Naive thymus-derived CD4-positive, alpha-beta T cell (primary cell): ENCODE data around the gene CRTC3. TPM values are rescaled to one million over a fixed set of nuclear protein-coding genes. Genes with fewer than 3 reads are reported as not detected.

Source experiments
- ATAC-seq: fragments of 150-1000 bp; cut with Tn5 transposase; 2 replicates; pipeline ENCODE4 v1.10.0; 2021; ENCODE audit warnings: mild to moderate bottlenecking, moderate library complexity
- CTCF ChIA-PET: fragments of 350-600 bp; sonication (Branson Sonifier 250); formaldehyde crosslinking; loops from one replicate; lab custom pipeline; 2021; ENCODE audit warnings: antibody characterized with exemption; lab: Charles Lee
- POLR2A ChIA-PET: fragments of 350-600 bp; sonication (Branson Sonifier 250); formaldehyde crosslinking; loops from one replicate; lab custom pipeline; 2021; ENCODE audit warnings: antibody characterized with exemption, inconsistent platforms; lab: Charles Lee
- DNase-seq, 9 donors: peaks; one replicate each; pipeline versions ENCODE4 v3.0.0 to v3.0.0-alpha.2; 2020 to 2022; ENCODE audit warnings: mixed read lengths in 1 of 9
- H3K27ac ChIP-seq: one replicate; pipeline ENCODE4 v1.7.0; 2013; ENCODE audit warnings: mild to moderate bottlenecking, low read depth, low read length, moderate library complexity
- H3K27me3 ChIP-seq, 2 donors: one replicate each; pipeline ENCODE4 v1.7.0; 2013; ENCODE audit warnings: low read length in 2 of 2, mild to moderate bottlenecking in 2 of 2, moderate library complexity in 2 of 2; ENCODE audit not compliant: control insufficient read depth in 2 of 2, insufficient read depth in 2 of 2
- H3K36me3 ChIP-seq, 3 experiments: 1 replicate in 2 of 3; 2 replicates in 1 of 3; pipeline ENCODE4 v1.7.0; 2013; ENCODE audit warnings: low read length in 3 of 3, mild to moderate bottlenecking in 3 of 3, moderate library complexity in 1 of 3; ENCODE audit not compliant: insufficient read depth in 3 of 3, control insufficient read depth in 2 of 3
- H3K4me1 ChIP-seq, 2 donors: one replicate each; pipeline ENCODE4 v1.7.0; 2013; ENCODE audit warnings: low read length in 2 of 2, mild to moderate bottlenecking in 2 of 2, moderate library complexity in 1 of 2; ENCODE audit not compliant: control insufficient read depth in 2 of 2, insufficient read depth in 2 of 2
- H3K4me3 ChIP-seq: 2 replicates; pipeline ENCODE4 v1.7.0; 2013; ENCODE audit warnings: mild to moderate bottlenecking, low read length
- H3K9me3 ChIP-seq, 3 experiments: 1 replicate in 2 of 3; 2 replicates in 1 of 3; pipeline ENCODE4 v1.7.0; 2013; ENCODE audit warnings: low read length in 3 of 3; ENCODE audit not compliant: control insufficient read depth in 2 of 3
- H3K27ac Mint-ChIP-seq, 9 donors: one replicate each; pipeline ENCODE4 v1.8.0; 2020 to 2022; ENCODE audit warnings: mixed read lengths in 9 of 9, mild to moderate bottlenecking in 8 of 9, moderate library complexity in 5 of 9, inconsistent platforms in 2 of 9
- H3K27me3 Mint-ChIP-seq, 5 donors: one replicate each; pipeline ENCODE4 v1.8.0; 2021 to 2022; ENCODE audit warnings: mixed read lengths in 5 of 5, mild to moderate bottlenecking in 1 of 5
- H3K36me3 Mint-ChIP-seq, 5 donors: one replicate each; pipeline ENCODE4 v1.8.0; 2020 to 2022; ENCODE audit warnings: mixed read lengths in 5 of 5, mild to moderate bottlenecking in 3 of 5, inconsistent platforms in 1 of 5
- H3K4me1 Mint-ChIP-seq, 7 donors: one replicate each; pipeline ENCODE4 v1.8.0; 2020 to 2022; ENCODE audit warnings: mixed read lengths in 7 of 7, mild to moderate bottlenecking in 3 of 7, inconsistent platforms in 1 of 7
- H3K4me3 Mint-ChIP-seq, 10 donors: one replicate each; pipeline ENCODE4 v1.8.0; 2020 to 2022; ENCODE audit warnings: mild to moderate bottlenecking in 10 of 10, mixed read lengths in 10 of 10, moderate library complexity in 6 of 10, inconsistent platforms in 2 of 10
- H3K9me3 Mint-ChIP-seq, 11 donors: one replicate each; pipeline ENCODE4 v1.8.0; 2020 to 2022; ENCODE audit warnings: mixed read lengths in 11 of 11, mild to moderate bottlenecking in 4 of 11, inconsistent platforms in 1 of 11, moderate library complexity in 1 of 11
- intact Hi-C, 2 donors: fragments of 100-400 bp; cut with micrococcal nuclease; formaldehyde crosslinking; loops; one replicate each; pipeline ENCODE4 v1.15.1; 2023
- polyA plus RNA-seq, 2 donors: library from polyadenylated mRNA; unstranded; fragments of 300-500 nt; fragmentation: Illumina TruSeq; gene quantifications; one replicate each; pipeline ENCODE4 v1.2.3, GENCODE V29; 2021
- total RNA-seq, 6 experiments: library from RNA in 5 of 6; stranded (reverse) in 5 of 6; gene quantifications; 1 replicate in 5 of 6; 2 replicates in 1 of 6; pipeline ENCODE4 v1.2.3 and lab custom pipeline; 2021 to 2026

The CRTC3 gene
- total and polyA plus RNA-seq, 7 experiments from 2014 or later: 40.5 to 132 (median 106) TPM

DNA sequence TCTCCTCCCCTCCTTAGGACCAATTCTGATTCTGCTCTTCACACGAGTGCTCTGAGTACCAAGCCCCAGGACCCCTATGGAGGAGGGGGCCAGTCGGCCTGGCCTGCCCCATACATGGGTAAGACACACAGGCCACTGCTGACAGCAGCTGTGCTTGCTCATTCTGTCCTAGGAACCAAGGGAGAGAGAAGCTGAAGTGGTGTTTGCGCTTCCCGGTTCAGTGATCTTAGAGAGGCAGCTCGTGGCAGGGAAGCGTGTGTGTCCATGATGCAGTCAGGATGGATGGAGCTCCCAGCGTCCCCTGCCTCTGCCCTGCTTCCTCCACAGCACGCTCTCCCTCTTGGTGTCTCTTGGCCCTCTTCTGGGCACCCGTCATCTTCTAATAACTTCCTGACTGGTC lies 77.6 kb downstream of the CRTC3 start:
- Mint-ChIP-seq H3K9me3 (peaks cover 0 to 1% (median 0%) of the 10 kb centered on the region in 11 donors), H3K36me3 (peaks cover 20 to 56% (median 36%) of the 10 kb centered on the region in 5 donors), H3K27ac (peak overlapping the region in 8 of 9 donors; percentile 10 to 85 (median 38)), H3K27me3 (no peaks in the 10 kb centered on the region), H3K4me1 (peaks cover 21 to 66% (median 45%) of the 10 kb centered on the region in 7 donors), H3K4me3 (no peak overlapping the region)
- Histone ChIP-seq H3K36me3 (peaks cover 0 to 54% (median 4%) of the 10 kb centered on the region in 3 experiments), H3K27me3 (no peaks in the 10 kb centered on the region), H3K4me3 (no peak overlapping the region), H3K9me3 (no peaks in the 10 kb centered on the region), H3K27ac (no peak overlapping the region), H3K4me1 (peaks cover 0 to 11% of the 10 kb centered on the region in 2 donors)
- no peak for DNase-seq
- intact Hi-C loops: no loop called here
- no peak for ATAC-seq
- POLR2A ChIA-PET: interaction anchor here (0.8 to 1.5 kb wide), 2 partner anchors 9 to 70 kb away, joined by 3 to 4 read pairs; no protein-coding TSS in a partner anchor
- CTCF ChIA-PET: interaction anchor here (0.6 to 1.2 kb wide), 2 partner anchors 11 to 73 kb away, joined by 3 read pairs; no protein-coding TSS in a partner anchor

- Histone ChIP-seq H3K4me3 (no peak overlapping the region), H3K36me3 (peaks cover 0 to 59% (median 4%) of the 10 kb centered on the region in 3 experiments), H3K9me3 (no peaks in the 10 kb centered on the region), H3K4me1 (peaks cover 0 to 3% of the 10 kb centered on the region in 2 donors), H3K27ac (no peak overlapping the region), H3K27me3 (no peaks in the 10 kb centered on the region)
- intact Hi-C loops: no loop called here
- Mint-ChIP-seq H3K36me3 (peaks cover 20 to 52% (median 32%) of the 10 kb centered on the region in 5 donors), H3K27me3 (no peaks in the 10 kb centered on the region), H3K9me3 (peaks cover 0 to 1% (median 0%) of the 10 kb centered on the region in 11 donors), H3K4me3 (no peak overlapping the region), H3K27ac (peak overlapping the region in 8 of 9 donors; percentile 8 to 92 (median 64)), H3K4me1 (peaks cover 19 to 60% (median 47%) of the 10 kb centered on the region in 7 donors)
- no peak for DNase-seq
- no peak for ATAC-seq
- ChIA-PET POLR2A (interaction anchor here (0.7 to 1.3 kb wide), 2 partner anchors 11 to 514 kb away, joined by 3 to 6 read pairs; no protein-coding TSS in a partner anchor), CTCF (interaction anchor here (0.9 to 2.0 kb wide), 2 partner anchors 48 to 290 kb away, joined by 3 to 4 read pairs; no protein-coding TSS in a partner anchor)
Measured at GRCh38 chr15:90609242-90610180, 79.8 kb downstream of the CRTC3 start.

- Mint-ChIP-seq H3K27me3 (no peaks in the 10 kb centered on the region), H3K27ac (peak overlapping the region in 2 of 9 donors; percentile 34 to 45), H3K36me3 (peaks cover 20 to 52% (median 32%) of the 10 kb centered on the region in 5 donors), H3K4me3 (no peak overlapping the region), H3K4me1 (peaks cover 20 to 62% (median 46%) of the 10 kb centered on the region in 7 donors), H3K9me3 (peaks cover 0 to 1% (median 0%) of the 10 kb centered on the region in 11 donors)
- DNase-seq: no peak
- Histone ChIP-seq H3K4me1 (peaks cover 0 to 3% of the 10 kb centered on the region in 2 donors), H3K9me3 (no peaks in the 10 kb centered on the region), H3K4me3 (no peak overlapping the region), H3K27ac (no peak overlapping the region), H3K27me3 (no peaks in the 10 kb centered on the region), H3K36me3 (peaks cover 0 to 59% (median 4%) of the 10 kb centered on the region in 3 experiments)
- CTCF ChIA-PET: interaction anchor here (0.9 to 2.0 kb wide), 2 partner anchors 49 to 290 kb away, joined by 3 to 4 read pairs; no protein-coding TSS in a partner anchor
- intact Hi-C loops: no loop called here
- POLR2A ChIA-PET: no interaction called here
- no peak for ATAC-seq
Measured at GRCh38 chr15:90610190-90610589, 80.5 kb downstream of the CRTC3 start.

DNA sequence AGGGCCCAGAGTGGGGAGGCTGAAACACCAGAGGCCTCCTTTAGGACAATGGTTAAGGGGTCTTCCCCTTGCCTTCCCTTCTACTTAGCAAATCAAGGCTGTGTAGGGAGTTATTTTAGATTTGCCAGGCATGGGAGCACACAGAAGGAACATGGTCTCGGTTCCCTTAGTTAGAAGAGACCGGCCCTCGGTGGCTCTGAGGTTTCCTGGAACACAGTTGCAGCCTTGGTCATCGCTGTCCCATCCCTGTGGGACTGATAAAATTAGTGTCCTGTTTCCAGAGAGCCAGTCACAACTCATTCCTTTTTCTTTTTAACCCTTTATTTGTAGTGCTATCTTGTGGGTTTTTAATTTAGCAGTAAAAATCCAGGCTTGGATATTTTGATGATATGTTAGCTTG lies 81.4 kb downstream of the CRTC3 start:
- Histone ChIP-seq H3K36me3 (peaks cover 0 to 59% (median 0%) of the 10 kb centered on the region in 3 experiments), H3K4me1 (peaks cover 0 to 3% of the 10 kb centered on the region in 2 donors), H3K27me3 (no peaks in the 10 kb centered on the region), H3K4me3 (no peak overlapping the region), H3K27ac (no peak overlapping the region), H3K9me3 (no peaks in the 10 kb centered on the region)
- Mint-ChIP-seq H3K4me1 (peaks cover 20 to 57% (median 46%) of the 10 kb centered on the region in 7 donors), H3K27me3 (no peaks in the 10 kb centered on the region), H3K9me3 (no peaks in the 10 kb centered on the region), H3K4me3 (no peak overlapping the region), H3K27ac (peak overlapping the region in 5 of 9 donors; percentile 25 to 88 (median 60)), H3K36me3 (peaks cover 17 to 49% (median 30%) of the 10 kb centered on the region in 5 donors)
- CTCF ChIA-PET: no interaction called here
- POLR2A ChIA-PET: interaction anchor here (0.6 kb wide), 1 partner anchor 114 kb away, joined by 3 read pairs; no protein-coding TSS in a partner anchor
- no peak for ATAC-seq
- intact Hi-C loops: no loop called here
- no peak for DNase-seq

DNA sequence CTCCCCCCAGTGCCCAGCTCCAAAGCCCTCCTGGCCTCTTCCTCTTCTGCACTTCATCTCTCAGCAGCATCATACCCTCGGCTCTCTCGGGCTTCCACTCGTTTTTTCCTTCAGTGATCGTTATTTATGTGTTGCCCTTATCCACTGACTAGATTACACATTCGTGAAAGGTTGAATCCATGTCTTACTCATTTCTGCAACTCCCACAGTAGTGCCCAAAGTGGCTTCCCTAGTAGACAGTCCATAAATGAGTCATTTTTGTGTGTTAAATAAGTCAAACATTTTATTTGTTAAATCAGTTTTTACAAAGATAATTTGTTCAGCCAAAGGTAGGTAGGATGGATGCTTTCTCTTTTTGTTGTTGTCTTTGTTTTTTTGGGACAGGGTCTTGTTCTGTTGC lies 87.4 kb downstream of the CRTC3 start:
- intact Hi-C loops: loop anchor here in 1 of 2 donors (5.0 kb wide), 1 partner anchor 85 kb away; no protein-coding TSS in a partner anchor
- Histone ChIP-seq H3K4me1 (peaks cover 0 to 21% of the 10 kb centered on the region in 2 donors), H3K4me3 (no peak overlapping the region), H3K36me3 (peaks cover 0 to 29% (median 3%) of the 10 kb centered on the region in 3 experiments), H3K27ac (no peak overlapping the region), H3K9me3 (no peaks in the 10 kb centered on the region), H3K27me3 (no peaks in the 10 kb centered on the region)
- Mint-ChIP-seq H3K4me1 (peaks cover 31 to 65% (median 58%) of the 10 kb centered on the region in 7 donors), H3K27me3 (no peaks in the 10 kb centered on the region), H3K9me3 (no peaks in the 10 kb centered on the region), H3K4me3 (no peak overlapping the region), H3K27ac (peak overlapping the region; percentile 30 to 90 (median 59)), H3K36me3 (peaks cover 13 to 45% (median 38%) of the 10 kb centered on the region in 5 donors)
- DNase-seq (no peak), ATAC-seq (no peak)
- ChIA-PET CTCF (no interaction called here), POLR2A (no interaction called here)

DNA sequence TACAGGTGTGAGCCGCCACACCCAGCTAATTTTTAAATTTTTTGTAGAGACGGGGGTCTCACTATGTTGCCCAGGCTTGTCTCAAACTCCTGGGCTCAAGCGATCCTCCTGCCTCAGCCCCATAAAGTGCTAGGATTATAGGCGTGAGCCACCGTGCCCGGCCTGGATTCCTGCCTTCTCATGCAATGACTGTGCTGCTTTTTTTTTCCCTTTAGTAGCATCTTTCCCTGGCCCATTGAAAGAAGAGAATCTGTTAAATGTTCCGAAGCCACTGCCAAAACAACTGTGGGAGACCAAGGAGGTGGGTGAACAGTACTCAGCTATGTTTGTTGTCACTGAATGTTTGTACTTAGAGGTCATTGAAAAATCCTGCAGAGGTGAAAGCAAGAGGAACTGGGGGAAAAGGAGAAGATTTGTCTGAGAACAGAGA lies 88.0 kb downstream of the CRTC3 start:
- Histone ChIP-seq H3K4me1 (peaks cover 0 to 21% of the 10 kb centered on the region in 2 donors), H3K4me3 (no peak overlapping the region), H3K27ac (no peak overlapping the region), H3K36me3 (peaks cover 0 to 24% (median 3%) of the 10 kb centered on the region in 3 experiments), H3K9me3 (no peaks in the 10 kb centered on the region), H3K27me3 (no peaks in the 10 kb centered on the region)
- ChIA-PET CTCF (interaction anchor here (0.7 kb wide), 1 partner anchor 23 kb away, joined by 3 read pairs; no protein-coding TSS in a partner anchor), POLR2A (no interaction called here)
- peak overlapping the region in 7 of 9 donors; percentile 43 to 90 (median 60) for H3K27ac Mint-ChIP-seq
- no peak overlapping the region for H3K4me3 Mint-ChIP-seq
- intact Hi-C loops: loop anchor here (2.0 to 5.0 kb wide), 2 partner anchors 85 to 297 kb away; no protein-coding TSS in a partner anchor
- no peaks in the 10 kb centered on the region for H3K9me3 Mint-ChIP-seq
- peaks cover 31 to 65% (median 55%) of the 10 kb centered on the region in 7 donors for H3K4me1 Mint-ChIP-seq
- peaks cover 13 to 42% (median 38%) of the 10 kb centered on the region in 5 donors for H3K36me3 Mint-ChIP-seq
- no peak for ATAC-seq
- no peak for DNase-seq
- no peaks in the 10 kb centered on the region for H3K27me3 Mint-ChIP-seq
